CD14-positive monocyte (primary cell): Measurements from ENCODE around the gene KCNH5. TPM values are rescaled to one million over a fixed set of nuclear protein-coding genes. Genes with fewer than 3 reads are reported as not detected.

Experiments
- DNase-seq, 3 donors: peaks; one replicate each; pipeline ENCODE4 v3.0.0-alpha.2; 2011 to 2022
- H2AFZ ChIP-seq: 2 replicates; pipeline ENCODE4 v1.6.0; 2012; ENCODE audit warnings: mild to moderate bottlenecking, low read depth, low read length, inconsistent platforms; ENCODE audit not compliant: insufficient read depth, poor library complexity, severe bottlenecking
- H3K27ac ChIP-seq, 2 donors: 1 replicate in 1 of 2; 2 replicates in 1 of 2; pipeline ENCODE4 v1.5.1; 2012 to 2013; ENCODE audit warnings: low read length in 2 of 2, control low read depth in 1 of 2, inconsistent platforms in 1 of 2, low read depth in 1 of 2, mild to moderate bottlenecking in 1 of 2
- H3K27me3 ChIP-seq, 2 donors: one replicate each; pipeline versions ENCODE4 v1.6.0 to v1.6.1; 2011 to 2013; ENCODE audit warnings: low read length in 2 of 2; ENCODE audit not compliant: control insufficient read depth in 2 of 2, insufficient read depth in 2 of 2
- H3K36me3 ChIP-seq, 2 donors: replicated peaks in 1 of 2; 1 replicate in 1 of 2; 2 replicates in 1 of 2; pipeline versions ENCODE4 v1.5.1 to v1.6.1; 2012 to 2013; ENCODE audit warnings: low read length in 2 of 2, control low read depth in 1 of 2, inconsistent platforms in 1 of 2, mild to moderate bottlenecking in 1 of 2; ENCODE audit not compliant: insufficient read depth in 2 of 2, control insufficient read depth in 1 of 2
- H3K4me1 ChIP-seq, 2 donors: 1 replicate in 1 of 2; 2 replicates in 1 of 2; pipeline versions ENCODE4 v1.5.1 to v1.6.1; 2012 to 2013; ENCODE audit warnings: low read length in 2 of 2, control low read depth in 1 of 2, inconsistent platforms in 1 of 2, mild to moderate bottlenecking in 1 of 2, moderate library complexity in 1 of 2; ENCODE audit not compliant: insufficient read depth in 2 of 2, control insufficient read depth in 1 of 2
- H3K4me2 ChIP-seq: replicated peaks from 2 replicates; pipeline ENCODE3; 2012; ENCODE audit warnings: low read length, moderate library complexity, mild to moderate bottlenecking; ENCODE audit not compliant: poor library complexity, severe bottlenecking; ENCODE audit errors: extremely low read depth
- H3K4me3 ChIP-seq, 3 experiments: fragments of 200-600 bp in 1 of 3; sonication (generic) in 1 of 3; replicated peaks in 1 of 3; 1 replicate in 2 of 3; 2 replicates in 1 of 3; pipeline ENCODE4 v1.5.1; 2011 to 2013; ENCODE audit warnings: low read length in 3 of 3, mild to moderate bottlenecking in 3 of 3, control low read depth in 2 of 3, low read depth in 2 of 3, inconsistent platforms in 1 of 3, moderate library complexity in 1 of 3
- H3K79me2 ChIP-seq: 2 replicates; pipeline ENCODE4 v1.6.0; 2012; ENCODE audit warnings: mild to moderate bottlenecking, control low read depth, inconsistent platforms, low read length, moderate library complexity; ENCODE audit not compliant: insufficient read depth
- H3K9ac ChIP-seq: 2 replicates; pipeline ENCODE4 v1.6.0; 2017; ENCODE audit warnings: low read length, mild to moderate bottlenecking; ENCODE audit not compliant: insufficient read depth, poor library complexity, severe bottlenecking
- H3K9me3 ChIP-seq, 2 donors: replicated peaks in 1 of 2; 1 replicate in 1 of 2; 2 replicates in 1 of 2; pipeline versions ENCODE4 v1.5.1 to v1.6.1; 2012 to 2013; ENCODE audit warnings: low read length in 2 of 2, control low read depth in 1 of 2; ENCODE audit not compliant: control insufficient read depth in 1 of 2, insufficient read depth in 1 of 2
- H4K20me1 ChIP-seq: 2 replicates; pipeline ENCODE4 v1.6.0; 2012; ENCODE audit warnings: mild to moderate bottlenecking, low read length, control low read depth, moderate library complexity; ENCODE audit not compliant: insufficient read depth
- H3K27ac Mint-ChIP-seq, 7 donors: one replicate each; pipeline ENCODE4 v1.8.0; 2020; ENCODE audit warnings: mild to moderate bottlenecking in 7 of 7, mixed read lengths in 7 of 7, moderate library complexity in 6 of 7, inconsistent platforms in 2 of 7
- H3K27me3 Mint-ChIP-seq, 3 donors: one replicate each; pipeline ENCODE4 v1.8.0; 2021 to 2022; ENCODE audit warnings: low read depth in 3 of 3, mild to moderate bottlenecking in 3 of 3, mixed read lengths in 3 of 3, moderate library complexity in 3 of 3, inconsistent platforms in 1 of 3
- H3K36me3 Mint-ChIP-seq, 2 donors: one replicate each; pipeline ENCODE4 v1.8.0; 2020; ENCODE audit warnings: mixed read lengths in 2 of 2, inconsistent platforms in 1 of 2, mild to moderate bottlenecking in 1 of 2
- H3K4me1 Mint-ChIP-seq: one replicate; pipeline ENCODE4 v1.8.0; 2020; ENCODE audit warnings: mild to moderate bottlenecking, mixed read lengths
- H3K4me3 Mint-ChIP-seq, 2 donors: one replicate each; pipeline ENCODE4 v1.8.0; 2020; ENCODE audit warnings: mild to moderate bottlenecking in 2 of 2, mixed read lengths in 2 of 2, moderate library complexity in 1 of 2
- H3K9me3 Mint-ChIP-seq, 7 donors: one replicate each; pipeline ENCODE4 v1.8.0; 2020 to 2022; ENCODE audit warnings: mixed read lengths in 7 of 7, mild to moderate bottlenecking in 6 of 7, moderate library complexity in 6 of 7, inconsistent platforms in 2 of 7
- CTCF ChIP-seq: fragments of 200-600 bp; IDR thresholded peaks from one replicate; pipeline ENCODE4 v1.8.0; 2022; ENCODE audit warnings: antibody characterized with exemption, mild to moderate bottlenecking
- WGBS: methylation state at CpG from one replicate; pipeline ENCODE4 v1.1.5; 2013; ENCODE audit warnings: missing lambda C conversion rate; ENCODE audit not compliant: insufficient coverage; 5-methylcytosine and 5-hydroxymethylcytosine counted together
- intact Hi-C, 2 donors: fragments of 100-400 bp; cut with micrococcal nuclease; formaldehyde crosslinking; loops; one replicate each; pipeline versions ENCODE4 v1.15.0 to v1.15.1; 2023
- polyA plus RNA-seq, 3 donors: library from polyadenylated mRNA; depleted of rRNA in 1 of 3; unstranded in 2 of 3; stranded (reverse) in 1 of 3; fragments of 300-500 nt in 2 of 3; fragments of >200 nt in 1 of 3; fragmentation: Illumina TruSeq in 2 of 3; gene quantifications; 1 replicate in 2 of 3; 2 replicates in 1 of 3; pipeline ENCODE4 v1.2.3, GENCODE V29; 2012 to 2021

Gene KCNH5
- polyA plus RNA-seq, 3 donors = not detected

- TF ChIP-seq CTCF = no peak
- H3K36me3 Mint-ChIP-seq = no peaks in the 10 kb centered on the region
- Histone ChIP-seq H3K4me1 (no peaks in the 10 kb centered on the region), H3K4me2 (no peak overlapping the region), H3K9me3 (no peaks in the 10 kb centered on the region), H3K79me2 (no peaks in the 10 kb centered on the region), H3K36me3 (no peaks in the 10 kb centered on the region), H3K4me3 (no peak overlapping the region), H3K9ac (no peak overlapping the region), H2AFZ (no peak overlapping the region), H3K27me3 (no peaks in the 10 kb centered on the region), H3K27ac (no peak overlapping the region), H4K20me1 (no peaks in the 10 kb centered on the region)
- no peak overlapping the region for H3K27ac Mint-ChIP-seq
- peaks cover 1 to 5% (median 3%) of the 10 kb centered on the region in 7 donors for H3K9me3 Mint-ChIP-seq
- no peak for DNase-seq
- no CpG with 5 or more reads among the region's 1 CpG for WGBS
- no peaks in the 10 kb centered on the region for H3K27me3 Mint-ChIP-seq
- intact Hi-C loops = no loop called here
- no peak overlapping the region for H3K4me3 Mint-ChIP-seq
- H3K4me1 Mint-ChIP-seq = no peaks in the 10 kb centered on the region
Observed at GRCh38 chr14:62819931-62820330, 225.3 kb downstream of the KCNH5 start.

- H3K4me1 ChIP-seq = no peaks in the 10 kb centered on the region
- TF ChIP-seq CTCF = no peak
- Mint-ChIP-seq H3K4me3 (no peak overlapping the region), H3K9me3 (peaks cover 4 to 10% (median 7%) of the 10 kb centered on the region in 7 donors), H3K36me3 (no peaks in the 10 kb centered on the region), H3K27ac (no peak overlapping the region), H3K27me3 (no peaks in the 10 kb centered on the region), H3K4me1 (no peaks in the 10 kb centered on the region)
- no peak overlapping the region for H3K4me2 ChIP-seq
- H3K4me3 ChIP-seq = no peak overlapping the region
- DNase-seq = no peak
- no peak overlapping the region for H3K9ac ChIP-seq
- WGBS = 100% methylated on average over 1 of the region's 4 CpGs
- peaks cover 3 to 11% of the 10 kb centered on the region in 2 donors for H3K9me3 ChIP-seq
- intact Hi-C loops = no loop called here
- H3K36me3 ChIP-seq = no peaks in the 10 kb centered on the region
- no peaks in the 10 kb centered on the region for H3K79me2 ChIP-seq
- no peak overlapping the region for H3K27ac ChIP-seq
- no peaks in the 10 kb centered on the region for H3K27me3 ChIP-seq
- no peaks in the 10 kb centered on the region for H4K20me1 ChIP-seq
- no peak overlapping the region for H2AFZ ChIP-seq
Observed at GRCh38 chr14:62807636-62808035, 237.6 kb downstream of the KCNH5 start.
